RCC 7860 (cell line): ENCODE data around the gene LRRC17.

Source experiments
- DNase-seq: peaks from one replicate; pipeline ENCODE4 v3.0.0-alpha.2; 2015; ENCODE audit warnings: low spot score
- FAIRE-seq: peaks from 2 replicates; lab custom pipeline; 2012; peaks lifted over from hg19 to GRCh38; lab: Jason Lieb, UNC

LRRC17 gene

GRCh38 chr7:102983602-102984001, 70.8 kb downstream of the LRRC17 start:
- FAIRE-seq (no peak), DNase-seq (no peak)

DNA sequence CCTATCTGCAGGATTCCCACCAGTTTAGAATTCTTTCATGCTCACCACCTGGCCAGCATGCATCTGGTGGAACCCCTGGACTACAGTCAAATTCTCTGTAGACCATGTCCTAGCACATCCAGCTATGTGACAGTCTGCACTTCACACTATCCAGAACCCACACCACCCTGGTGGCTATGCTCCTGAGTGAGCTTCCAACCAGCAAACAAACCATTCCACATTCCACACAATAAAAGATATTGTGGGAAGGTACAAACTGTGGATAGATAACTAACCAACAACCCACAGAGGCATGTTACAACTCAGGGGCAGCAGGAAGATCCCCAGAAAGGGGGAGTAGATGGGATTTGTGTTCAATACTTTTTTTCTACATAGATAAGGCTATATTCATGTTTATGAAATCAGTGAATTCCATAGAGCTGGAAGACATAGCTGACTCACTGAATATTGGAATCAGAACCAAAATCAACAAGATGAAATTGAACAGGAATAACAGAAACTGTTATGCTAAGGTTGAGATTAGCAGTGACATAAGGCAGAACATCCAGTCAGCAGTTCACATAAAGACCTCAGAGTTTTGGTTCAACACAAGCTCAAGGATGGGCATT, 72.5 kb downstream of the LRRC17 start:
- FAIRE-seq (no peak), DNase-seq (no peak)

GRCh38 chr7:102988088-102988487, 75.3 kb downstream of the LRRC17 start:
- FAIRE-seq (no peak), DNase-seq (no peak)

- DNase-seq (no peak), FAIRE-seq (no peak)
Measured at GRCh38 chr7:102988631-102989560, 76.1 kb downstream of the LRRC17 start.

GRCh38 chr7:102990642-102991041, 77.8 kb downstream of the LRRC17 start:
- FAIRE-seq (no peak), DNase-seq (no peak)

DNA sequence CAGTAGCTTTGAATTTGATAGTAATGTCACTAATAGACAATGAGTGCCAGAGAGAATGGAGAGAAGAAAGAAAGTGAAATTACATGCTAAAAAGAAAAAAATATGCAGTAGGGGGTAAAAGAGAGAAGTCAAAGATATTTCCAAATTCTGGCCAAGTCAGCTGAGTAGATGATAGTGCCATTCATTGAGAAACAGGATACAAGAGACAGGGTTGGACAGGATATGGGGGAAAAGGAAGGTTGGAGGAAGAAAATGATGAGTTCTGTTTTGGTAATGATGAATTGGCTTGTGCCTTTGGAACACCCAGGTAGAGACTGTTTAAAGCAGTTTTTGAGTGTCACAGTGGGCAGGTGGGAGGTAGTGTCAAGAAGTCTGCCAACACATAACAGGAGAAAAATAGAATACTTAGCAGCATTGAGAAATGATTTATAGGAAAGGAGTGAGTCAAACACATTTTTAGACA, 78.3 kb downstream of the LRRC17 start:
- FAIRE-seq (no peak), DNase-seq (peak; percentile 37)

DNA sequence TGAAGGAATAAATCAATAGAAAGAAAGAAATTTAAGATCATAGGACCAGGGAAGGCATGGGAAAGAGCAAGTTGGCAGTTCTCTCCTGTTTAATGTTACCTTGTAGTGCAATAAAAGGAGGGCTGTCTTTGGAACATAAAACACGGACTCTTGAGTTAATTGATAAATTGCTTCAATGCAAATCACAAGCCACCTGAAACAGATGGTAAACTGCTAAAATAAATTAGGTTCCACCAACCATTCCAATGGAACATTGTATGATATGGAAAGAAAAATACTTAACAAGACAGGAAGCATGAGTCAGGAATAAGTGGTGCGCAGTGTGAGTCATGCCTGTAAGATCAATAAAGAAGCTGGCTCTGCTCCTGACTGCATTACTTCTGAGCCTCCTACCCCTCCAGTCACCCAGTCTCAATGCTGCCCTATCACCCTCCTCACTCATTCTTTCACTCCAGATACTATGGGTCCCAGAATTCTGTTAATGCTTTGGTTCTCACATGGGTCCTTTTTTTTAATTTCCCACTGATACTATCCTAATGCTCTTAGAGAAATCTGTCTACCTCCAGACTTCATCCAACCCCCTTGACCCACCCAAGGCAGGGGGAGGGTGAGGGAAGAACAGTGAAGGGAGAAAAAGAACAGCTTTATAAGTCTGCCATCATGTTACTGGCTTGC, 78.9 kb downstream of the LRRC17 start:
- peak; percentile 89 for DNase-seq
- FAIRE-seq = peak; percentile 88

- FAIRE-seq = no peak
- no peak for DNase-seq
Measured at GRCh38 chr7:102992509-102992937, 79.7 kb downstream of the LRRC17 start.

GRCh38 chr7:102992938-102993717, 80.3 kb downstream of the LRRC17 start:
- FAIRE-seq (peak; percentile 92), DNase-seq (peak; percentile 93)

GRCh38 chr7:102993718-102994029, 80.9 kb downstream of the LRRC17 start:
- no peak for DNase-seq
- no peak for FAIRE-seq

DNA sequence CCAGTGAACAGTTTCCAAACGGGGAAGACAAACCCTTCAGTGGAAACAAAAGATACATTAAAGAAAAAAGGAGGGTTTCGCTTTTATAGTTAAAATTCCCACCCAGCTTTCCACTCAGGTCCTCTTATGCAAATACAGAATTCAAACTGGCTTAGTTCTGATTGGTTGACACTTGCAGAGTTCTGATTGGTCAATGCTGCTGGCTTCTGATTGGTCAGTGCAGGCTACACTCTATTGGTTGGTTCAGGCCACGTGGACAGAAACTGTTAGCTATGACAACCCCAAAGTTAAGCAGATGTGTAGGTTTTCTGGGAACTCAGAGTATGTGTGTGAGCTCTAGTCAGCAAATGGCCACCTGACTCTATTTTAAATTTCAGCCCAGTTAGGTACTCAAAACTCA, 81.8 kb downstream of the LRRC17 start:
- DNase-seq (no peak), FAIRE-seq (no peak)
